Measurements from ENCODE around the gene FYCO1. TPM values are rescaled to one million over a fixed set of nuclear protein-coding genes. Genes with fewer than 3 reads are reported as not detected.

Gene FYCO1
- total RNA-seq, 1 donor from 2014 or later, result 31.8 TPM

DNA sequence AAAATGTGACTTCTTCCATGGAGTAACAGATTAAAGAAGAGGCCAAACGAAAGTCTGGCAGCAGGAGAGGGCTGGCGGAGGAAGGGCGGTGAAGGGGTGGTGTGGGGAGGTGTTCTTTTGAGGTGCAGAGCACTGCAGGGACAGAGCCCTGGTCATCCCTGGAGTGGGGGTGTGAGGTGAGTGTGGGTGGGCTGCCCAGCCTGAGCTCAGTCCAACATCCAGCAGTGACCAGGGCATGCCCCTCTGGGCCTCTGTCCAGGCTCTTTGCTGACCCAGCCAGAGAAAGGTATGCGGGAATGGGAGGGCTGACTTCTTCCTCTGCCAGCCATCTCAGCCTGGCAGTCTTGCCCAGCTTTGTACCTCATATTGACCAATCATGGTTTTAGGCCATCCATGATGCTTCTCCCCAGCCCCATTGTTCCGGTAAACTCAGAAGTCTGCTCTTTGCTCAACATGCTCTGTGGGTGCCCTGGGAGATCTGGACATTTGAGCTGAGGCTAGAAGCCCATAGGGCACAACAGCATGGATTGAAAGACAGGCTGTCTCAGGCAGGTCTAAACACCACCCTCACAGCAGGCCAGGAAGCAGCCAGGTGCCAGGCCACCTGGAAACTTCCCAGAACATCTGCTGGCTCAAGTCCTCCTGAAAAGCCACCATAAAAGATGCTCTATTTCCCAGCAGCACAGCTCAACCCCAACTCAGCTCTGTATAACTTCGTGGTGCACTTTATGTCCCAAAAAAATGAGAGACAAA, 78.3 kb downstream of the FYCO1 start:
- H3K36me3 Mint-ChIP-seq (ENCODE audit: unreplicated experiment), result peaks cover 20% of the 10 kb centered on the region
- no peak for DNase-seq (ENCODE audit: extremely low spot score, unreplicated experiment)
- peaks cover 20% of the 10 kb centered on the region for H3K4me1 Mint-ChIP-seq (ENCODE audit: unreplicated experiment)
- no peak overlapping the region for H3K27ac Mint-ChIP-seq (ENCODE audit: unreplicated experiment)
- TF ChIP-seq, protein P1, sequence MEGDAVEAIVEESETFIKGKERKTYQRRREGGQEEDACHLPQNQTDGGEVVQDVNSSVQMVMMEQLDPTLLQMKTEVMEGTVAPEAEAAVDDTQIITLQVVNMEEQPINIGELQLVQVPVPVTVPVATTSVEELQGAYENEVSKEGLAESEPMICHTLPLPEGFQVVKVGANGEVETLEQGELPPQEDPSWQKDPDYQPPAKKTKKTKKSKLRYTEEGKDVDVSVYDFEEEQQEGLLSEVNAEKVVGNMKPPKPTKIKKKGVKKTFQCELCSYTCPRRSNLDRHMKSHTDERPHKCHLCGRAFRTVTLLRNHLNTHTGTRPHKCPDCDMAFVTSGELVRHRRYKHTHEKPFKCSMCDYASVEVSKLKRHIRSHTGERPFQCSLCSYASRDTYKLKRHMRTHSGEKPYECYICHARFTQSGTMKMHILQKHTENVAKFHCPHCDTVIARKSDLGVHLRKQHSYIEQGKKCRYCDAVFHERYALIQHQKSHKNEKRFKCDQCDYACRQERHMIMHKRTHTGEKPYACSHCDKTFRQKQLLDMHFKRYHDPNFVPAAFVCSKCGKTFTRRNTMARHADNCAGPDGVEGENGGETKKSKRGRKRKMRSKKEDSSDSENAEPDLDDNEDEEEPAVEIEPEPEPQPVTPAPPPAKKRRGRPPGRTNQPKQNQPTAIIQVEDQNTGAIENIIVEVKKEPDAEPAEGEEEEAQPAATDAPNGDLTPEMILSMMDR (IDR thresholded peaks at IDR 0.05), result no peak
- no peaks in the 10 kb centered on the region for H3K27me3 Mint-ChIP-seq (ENCODE audit: unreplicated experiment)
- H3K4me3 Mint-ChIP-seq (ENCODE audit: unreplicated experiment), result no peak overlapping the region
- no peaks in the 10 kb centered on the region for H3K9me3 Mint-ChIP-seq (ENCODE audit: unreplicated experiment)

GRCh38 chr3:45915518-45916231, 79.9 kb downstream of the FYCO1 start:
- Mint-ChIP-seq H3K4me3 (ENCODE audit: unreplicated experiment) (no peak overlapping the region), H3K27ac (ENCODE audit: unreplicated experiment) (peak overlapping the region; percentile 42), H3K36me3 (ENCODE audit: unreplicated experiment) (peaks cover 11% of the 10 kb centered on the region), H3K4me1 (ENCODE audit: unreplicated experiment) (peaks cover 20% of the 10 kb centered on the region), H3K27me3 (ENCODE audit: unreplicated experiment) (no peaks in the 10 kb centered on the region), H3K9me3 (ENCODE audit: unreplicated experiment) (no peaks in the 10 kb centered on the region)
- TF ChIP-seq, protein P1 (IDR thresholded peaks at IDR 0.05), result no peak
- no peak for DNase-seq (ENCODE audit: extremely low spot score, unreplicated experiment)

GRCh38 chr3:45915059-45915439, 80.6 kb downstream of the FYCO1 start:
- peaks cover 9% of the 10 kb centered on the region for H3K36me3 Mint-ChIP-seq (ENCODE audit: unreplicated experiment)
- TF ChIP-seq, protein P1 (IDR thresholded peaks at IDR 0.05), result no peak
- H3K4me1 Mint-ChIP-seq (ENCODE audit: unreplicated experiment), result peaks cover 20% of the 10 kb centered on the region
- H3K27ac Mint-ChIP-seq (ENCODE audit: unreplicated experiment), result no peak overlapping the region
- no peaks in the 10 kb centered on the region for H3K9me3 Mint-ChIP-seq (ENCODE audit: unreplicated experiment)
- no peaks in the 10 kb centered on the region for H3K27me3 Mint-ChIP-seq (ENCODE audit: unreplicated experiment)
- no peak overlapping the region for H3K4me3 Mint-ChIP-seq (ENCODE audit: unreplicated experiment)
- DNase-seq (ENCODE audit: extremely low spot score, unreplicated experiment), result no peak

DNA sequence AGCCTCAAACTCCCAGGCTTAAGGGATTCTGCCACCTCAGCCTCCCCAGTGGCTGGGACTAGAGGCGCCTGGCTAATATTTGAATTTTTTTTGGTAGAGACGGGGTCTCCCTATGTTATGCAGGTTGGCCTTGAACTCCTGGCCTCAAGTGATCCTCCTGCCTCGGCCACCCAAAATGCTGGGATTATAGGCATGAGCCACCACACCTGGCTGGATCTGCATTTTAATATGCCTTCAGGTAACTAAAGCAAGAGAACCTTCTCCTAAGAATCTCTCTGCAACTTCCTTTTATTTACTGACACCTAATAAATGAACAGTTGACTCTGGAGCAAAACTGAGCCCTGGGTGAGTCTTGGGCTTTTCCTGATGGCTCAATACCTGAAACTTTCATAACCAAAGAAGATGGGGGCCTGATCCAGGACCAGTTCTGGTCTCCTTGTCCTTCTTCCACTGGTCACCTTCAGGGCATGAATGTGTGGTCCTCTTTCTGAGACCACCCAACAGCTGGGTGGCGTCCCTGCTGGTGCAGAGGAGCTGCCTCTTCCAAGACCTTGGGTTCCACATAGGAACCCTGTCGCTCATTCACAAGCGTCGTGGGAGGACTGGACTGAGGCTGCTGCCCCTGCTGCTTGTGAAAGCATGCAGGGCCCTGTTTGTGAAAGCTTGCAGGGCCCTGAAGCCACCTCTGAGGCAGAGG, 81.1 kb downstream of the FYCO1 start:
- H3K9me3 Mint-ChIP-seq (ENCODE audit: unreplicated experiment), result no peaks in the 10 kb centered on the region
- TF ChIP-seq, protein P1 (IDR thresholded peaks at IDR 0.05), result no peak
- peaks cover 20% of the 10 kb centered on the region for H3K4me1 Mint-ChIP-seq (ENCODE audit: unreplicated experiment)
- H3K27me3 Mint-ChIP-seq (ENCODE audit: unreplicated experiment), result no peaks in the 10 kb centered on the region
- H3K4me3 Mint-ChIP-seq (ENCODE audit: unreplicated experiment), result no peak overlapping the region
- peaks cover 9% of the 10 kb centered on the region for H3K36me3 Mint-ChIP-seq (ENCODE audit: unreplicated experiment)
- no peak overlapping the region for H3K27ac Mint-ChIP-seq (ENCODE audit: unreplicated experiment)
- no peak for DNase-seq (ENCODE audit: extremely low spot score, unreplicated experiment)

DNA sequence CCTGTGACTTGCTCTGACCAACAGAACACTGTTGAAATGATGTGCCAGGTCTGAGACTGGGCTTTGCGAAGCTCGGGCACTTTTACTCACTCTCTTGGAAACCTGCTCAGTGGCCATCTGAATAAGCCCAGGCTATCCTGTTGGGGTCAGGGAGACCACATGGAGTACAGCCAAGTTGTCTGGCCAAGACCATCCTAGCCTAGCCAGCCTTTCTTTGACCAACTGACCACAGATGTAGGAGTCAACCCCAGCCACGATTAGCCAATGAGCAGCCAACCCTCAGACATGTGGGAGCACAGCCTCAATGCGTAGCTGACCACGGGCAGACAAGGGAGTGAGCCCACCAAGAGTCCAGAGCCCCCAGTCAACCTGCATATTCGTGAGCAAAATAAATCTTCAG, 83.2 kb downstream of the FYCO1 start:
- Mint-ChIP-seq H3K36me3 (ENCODE audit: unreplicated experiment) (peaks cover 3% of the 10 kb centered on the region), H3K27ac (ENCODE audit: unreplicated experiment) (no peak overlapping the region), H3K4me3 (ENCODE audit: unreplicated experiment) (no peak overlapping the region), H3K9me3 (ENCODE audit: unreplicated experiment) (no peaks in the 10 kb centered on the region), H3K4me1 (ENCODE audit: unreplicated experiment) (peaks cover 17% of the 10 kb centered on the region), H3K27me3 (ENCODE audit: unreplicated experiment) (no peaks in the 10 kb centered on the region)
- DNase-seq (ENCODE audit: extremely low spot score, unreplicated experiment), result no peak
- TF ChIP-seq, protein P1 (IDR thresholded peaks at IDR 0.05), result no peak
